IMR-90 (cell line): Measurements from ENCODE around the gene NPSR1. TPM values are rescaled to one million over a fixed set of nuclear protein-coding genes. Genes with fewer than 3 reads are reported as not detected.

Experiments used
- ATAC-seq: fragments of 200-7000 bp; cut with Tn5 transposase; 2 replicates; pipeline ENCODE4 v1.9.1; 2020; ENCODE audit warnings: low read depth, mild to moderate bottlenecking, moderate library complexity
- BruUV-seq: library from RNA; stranded (reverse); fragments of 400-500 nt; replicated peaks from 2 replicates; lab custom pipeline; 2021; lab: Mats Ljungman, UMichigan
- CTCF ChIA-PET: fragments of 300-600 bp; formaldehyde crosslinking; extraction: SDS; loops from one replicate; lab custom pipeline; 2021; ENCODE audit warnings: antibody characterized with exemption; lab: Yijun Ruan, JAX
- POLR2A ChIA-PET: fragments of 300-600 bp; sonication (Branson Sonifier 250); formaldehyde crosslinking; loops from one replicate; lab custom pipeline; 2022; ENCODE audit warnings: antibody characterized with exemption; ENCODE audit not compliant: unreplicated experiment; lab: Charles Lee
- DNase-seq: peaks from one replicate; pipeline ENCODE4 v3.0.0; 2013
- H2AFZ ChIP-seq: replicated peaks from 2 replicates; pipeline ENCODE3; 2013; ENCODE audit warnings: low read length, mild to moderate bottlenecking; ENCODE audit not compliant: poor library complexity
- H2AK5ac ChIP-seq: 2 replicates; pipeline ENCODE4 v1.6.1; 2013; ENCODE audit warnings: low read depth, low read length, inconsistent platforms
- H2AK9ac ChIP-seq: replicated peaks from 2 replicates; pipeline ENCODE3; 2013; ENCODE audit warnings: mild to moderate bottlenecking, low read depth, low read length, moderate library complexity; ENCODE audit not compliant: poor library complexity
- H2BK120ac ChIP-seq: 2 replicates; pipeline ENCODE4 v1.6.1; 2013; ENCODE audit warnings: low read depth, low read length, inconsistent platforms
- H2BK15ac ChIP-seq: 3 replicates; pipeline ENCODE4 v1.6.1; 2013; ENCODE audit warnings: low read depth, low read length, inconsistent platforms
- H2BK20ac ChIP-seq: 2 replicates; pipeline ENCODE4 v1.6.1; 2013; ENCODE audit warnings: low read depth, mild to moderate bottlenecking, inconsistent platforms, low read length, moderate library complexity
- H2BK5ac ChIP-seq: 2 replicates; pipeline ENCODE4 v1.6.1; 2013; ENCODE audit warnings: mild to moderate bottlenecking, low read depth, low read length, inconsistent platforms; ENCODE audit not compliant: poor library complexity, severe bottlenecking
- H3K14ac ChIP-seq: replicated peaks from 2 replicates; pipeline ENCODE4 v1.6.1; 2013; ENCODE audit warnings: low read depth, low read length, inconsistent platforms
- H3K18ac ChIP-seq: 2 replicates; pipeline ENCODE4 v1.6.1; 2013; ENCODE audit warnings: low read depth, low read length, control low read depth
- H3K23ac ChIP-seq: 2 replicates; pipeline ENCODE4 v1.6.1; 2013; ENCODE audit warnings: low read depth, low read length, inconsistent platforms
- H3K27ac ChIP-seq: 2 replicates; pipeline ENCODE4 v1.5.1; 2013; ENCODE audit warnings: mild to moderate bottlenecking, control low read depth, low read length; ENCODE audit not compliant: insufficient read depth
- H3K27me3 ChIP-seq: 2 replicates; pipeline ENCODE4 v1.6.1; 2013; ENCODE audit warnings: low read length; ENCODE audit not compliant: control insufficient read depth, insufficient read depth
- H3K36me3 ChIP-seq: 2 replicates; pipeline ENCODE4 v1.6.1; 2013; ENCODE audit warnings: low read length, mixed read lengths; ENCODE audit not compliant: control insufficient read depth, insufficient read depth
- H3K4ac ChIP-seq: 2 replicates; pipeline ENCODE4 v1.6.1; 2013; ENCODE audit warnings: low read depth, low read length, inconsistent platforms
- H3K4me1 ChIP-seq: 2 replicates; pipeline ENCODE4 v1.6.1; 2013; ENCODE audit warnings: low read length, mixed read lengths; ENCODE audit not compliant: control insufficient read depth, insufficient read depth
- H3K4me2 ChIP-seq: 2 replicates; pipeline ENCODE4 v1.6.1; 2013; ENCODE audit warnings: low read depth, mild to moderate bottlenecking, control low read depth, low read length, moderate library complexity
- H3K4me3 ChIP-seq: 2 replicates; pipeline ENCODE4 v1.5.1; 2013; ENCODE audit warnings: low read depth, mild to moderate bottlenecking, control low read depth, low read length, moderate library complexity; ENCODE audit not compliant: insufficient read depth
- H3K56ac ChIP-seq: 2 replicates; pipeline ENCODE4 v1.6.1; 2013; ENCODE audit warnings: low read length, inconsistent platforms; ENCODE audit not compliant: insufficient read depth; ENCODE audit errors: extremely low read depth
- H3K79me1 ChIP-seq, 2 experiments: 2 replicates each; pipeline ENCODE4 v1.6.1; 2013; ENCODE audit warnings: low read length in 2 of 2, inconsistent platforms in 1 of 2, low read depth in 1 of 2
- H3K9ac ChIP-seq: 2 replicates; pipeline ENCODE4 v1.6.1; 2013; ENCODE audit warnings: low read depth, low read length, control low read depth
- H3K9me1 ChIP-seq: 2 replicates; pipeline ENCODE4 v1.6.1; 2013; ENCODE audit warnings: low read length, inconsistent platforms; ENCODE audit not compliant: insufficient read depth
- H3K9me3 ChIP-seq: 2 replicates; pipeline ENCODE4 v1.6.1; 2013; ENCODE audit warnings: low read length; ENCODE audit not compliant: control insufficient read depth, insufficient read depth
- H4K20me1 ChIP-seq: 2 replicates; pipeline ENCODE4 v1.6.1; 2013; ENCODE audit warnings: low read length, inconsistent platforms; ENCODE audit not compliant: insufficient read depth
- H4K5ac ChIP-seq: 2 replicates; pipeline ENCODE4 v1.6.1; 2013; ENCODE audit warnings: mild to moderate bottlenecking, low read depth, low read length, control low read depth
- H4K8ac ChIP-seq, 2 experiments: 2 replicates each; pipeline ENCODE4 v1.6.1; 2013; ENCODE audit warnings: low read depth in 2 of 2, low read length in 2 of 2, control low read depth in 1 of 2, inconsistent platforms in 1 of 2
- H4K91ac ChIP-seq: 2 replicates; pipeline ENCODE4 v1.6.1; 2013; ENCODE audit warnings: low read depth, low read length, inconsistent platforms; ENCODE audit not compliant: insufficient read depth
- RAD21 ChIP-seq: IDR thresholded peaks from 2 replicates; pipeline ENCODE4 v1.6.1; 2012; ENCODE audit warnings: low read length, improper control_type of control experiment
- WGBS, 2 experiments: methylation state at CpG; one replicate each; pipeline versions ENCODE4 v1.1.5 to v1.1.7; 2013; ENCODE audit warnings: missing lambda C conversion rate in 2 of 2; ENCODE audit not compliant: insufficient read length in 1 of 2; ENCODE audit errors: extremely low coverage in 2 of 2; 5-methylcytosine and 5-hydroxymethylcytosine counted together
- dilution Hi-C: fragments of 300-500 bp; cut with HindIII; formaldehyde crosslinking; loops from one replicate; pipeline ENCODE4 v1.14.3; 2018; ENCODE audit warnings: low sequenced_read_pairs; ENCODE audit not compliant: unreplicated experiment
- in situ Hi-C: fragments of 300-500 bp; cut with MboI; formaldehyde crosslinking; loops from 3 replicates; pipeline ENCODE4 v1.14.3; 2019; ENCODE audit warnings: low sequenced_read_pairs, inconsistent platforms, mixed read lengths
- intact Hi-C: fragments of 100-400 bp; cut with micrococcal nuclease; formaldehyde crosslinking; loops from 2 replicates; pipeline ENCODE4 v1.10.0; 2022
- polyA plus RNA-seq, 3 experiments: library from polyadenylated mRNA; depleted of rRNA; stranded (reverse); fragments of >200 nt; gene quantifications; 2 replicates each; pipeline ENCODE4 v1.2.3, GENCODE V29; 2012; ENCODE audit warnings: low replicate concordance in 1 of 3
- total RNA-seq: library from RNA; depleted of rRNA; stranded (reverse); fragments of >200 nt; gene quantifications from 2 replicates; pipeline ENCODE4 v1.2.3, GENCODE V29; 2012

The NPSR1 gene
- total and polyA plus RNA-seq, 2 of the 4 experiments (the other 2 are of a cell fraction) = not detected

DNA sequence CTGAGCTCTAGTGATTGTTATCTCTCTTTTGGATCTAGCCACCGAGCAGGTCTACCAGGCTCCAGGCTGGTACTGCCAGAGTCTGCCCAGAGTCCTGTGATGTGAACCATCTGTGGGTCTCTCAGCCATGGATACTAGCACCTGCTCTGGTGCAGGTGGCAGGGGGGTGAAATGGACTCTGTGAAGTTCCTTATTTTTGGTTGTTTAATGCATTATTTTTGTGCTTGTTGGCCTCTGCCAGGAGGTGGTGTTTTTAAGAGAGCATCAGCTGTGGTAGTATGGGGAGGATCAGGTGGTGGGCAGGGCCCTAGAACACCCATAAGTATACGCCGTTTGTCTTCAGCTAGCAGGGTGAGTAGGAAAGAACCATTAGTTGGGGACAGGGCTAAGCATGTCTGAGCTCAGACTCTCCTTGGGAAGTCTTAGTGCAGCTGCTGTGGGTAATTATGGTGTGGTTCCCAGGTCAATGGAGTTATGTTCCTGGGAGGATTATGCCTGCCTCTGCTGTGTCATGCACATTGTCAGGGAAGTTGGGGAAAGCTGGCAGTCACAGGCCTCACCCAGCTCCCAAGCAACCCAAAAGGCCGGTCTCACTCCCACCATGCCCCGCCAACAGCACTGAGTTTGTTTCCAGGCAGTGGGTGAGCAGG is 81.8 kb downstream of the NPSR1 start:
- Histone ChIP-seq H2AK9ac (no peak overlapping the region), H3K4me1 (no peaks in the 10 kb centered on the region), H3K4ac (no peak overlapping the region), H3K14ac (no peak overlapping the region), H3K4me2 (no peak overlapping the region), H3K27ac (no peak overlapping the region), H2BK20ac (no peak overlapping the region), H4K8ac (no peak overlapping the region), H3K27me3 (no peaks in the 10 kb centered on the region), H3K79me1 (no peaks in the 10 kb centered on the region), H2AK5ac (no peak overlapping the region), H3K9me1 (no peaks in the 10 kb centered on the region), H3K36me3 (no peaks in the 10 kb centered on the region), H3K18ac (no peak overlapping the region), H3K9me3 (no peaks in the 10 kb centered on the region), H2BK120ac (no peak overlapping the region), H2AFZ (no peak overlapping the region), H3K56ac (no peak overlapping the region), H2BK15ac (no peak overlapping the region), H4K20me1 (no peaks in the 10 kb centered on the region), H3K23ac (no peak overlapping the region), H3K9ac (no peak overlapping the region), H2BK5ac (no peak overlapping the region), H4K5ac (no peak overlapping the region), H4K91ac (no peak overlapping the region), H3K4me3 (no peak overlapping the region)
- POLR2A ChIA-PET = no interaction called here
- ATAC-seq (no peak), DNase-seq (no peak)
- intact Hi-C loops (no loop called here), in situ Hi-C loops (no loop called here), dilution Hi-C loops (no loop called here)
- CTCF ChIA-PET = no interaction called here
- BruUV-seq = no TSS peak
- no CpG with 5 or more reads among the region's 5 CpGs for WGBS, 2 experiments
- no peak for TF ChIP-seq RAD21
